Lung (tissue), 12 donors: ENCODE measurements around the gene GSTA1. TPM values are rescaled to one million over a fixed set of nuclear protein-coding genes. Genes with fewer than 3 reads are reported as not detected.
"Not testable (repeated sequence)": the region's sequence is repeated elsewhere in the genome, so short reads cannot be mapped to it uniquely, and the experiment has no call there.

ENCODE experiments used
- ATAC-seq: fragments of 200-7000 bp; cut with Tn5 transposase; one replicate; pipeline ENCODE4 v1.9.1; 2020; ENCODE audit warnings: moderate number of reproducible peaks; ENCODE audit not compliant: insufficient read depth, low FRiP score
- DNase-seq, 3 donors: peaks; one replicate each; pipeline ENCODE4 v3.0.0-alpha.2; 2013 to 2017
- H3K27ac ChIP-seq, 2 donors: one replicate each; pipeline ENCODE4 v1.5.1; 2013; ENCODE audit warnings: mild to moderate bottlenecking in 2 of 2, moderate library complexity in 2 of 2, control low read depth in 1 of 2, inconsistent platforms in 1 of 2, low read depth in 1 of 2, low read length in 1 of 2
- H3K27me3 ChIP-seq, 3 donors: one replicate each; pipeline ENCODE4 v1.5.1; 2013; ENCODE audit warnings: low read length in 2 of 3; ENCODE audit not compliant: control insufficient read depth in 3 of 3, insufficient read depth in 3 of 3
- H3K36me3 ChIP-seq, 4 donors: one replicate each; pipeline ENCODE4 v1.5.1; 2013; ENCODE audit warnings: low read length in 4 of 4, mild to moderate bottlenecking in 1 of 4, moderate library complexity in 1 of 4; ENCODE audit not compliant: control insufficient read depth in 4 of 4, insufficient read depth in 4 of 4
- H3K4me1 ChIP-seq, 5 donors: one replicate each; pipeline ENCODE4 v1.5.1; 2013; ENCODE audit warnings: low read length in 5 of 5, mild to moderate bottlenecking in 2 of 5, moderate library complexity in 1 of 5; ENCODE audit not compliant: control insufficient read depth in 5 of 5, insufficient read depth in 5 of 5
- H3K4me3 ChIP-seq: one replicate; pipeline ENCODE4 v1.5.1; 2013; ENCODE audit warnings: mild to moderate bottlenecking, control low read depth, moderate library complexity
- H3K9ac ChIP-seq, 2 donors: one replicate each; pipeline ENCODE4 v1.5.1; 2013; ENCODE audit warnings: low read length in 2 of 2, control low read depth in 1 of 2; ENCODE audit not compliant: insufficient read depth in 1 of 2
- H3K9me3 ChIP-seq, 4 donors: one replicate each; pipeline ENCODE4 v1.5.1; 2013; ENCODE audit warnings: low read length in 3 of 4, mild to moderate bottlenecking in 1 of 4, moderate library complexity in 1 of 4; ENCODE audit not compliant: control insufficient read depth in 4 of 4, insufficient read depth in 3 of 4
- CTCF ChIP-seq: IDR thresholded peaks from 2 replicates; pipeline ENCODE4 v1.5.1; 2012; ENCODE audit warnings: mild to moderate bottlenecking; ENCODE audit errors: control extremely low read depth, extremely low read depth
- WGBS, 2 donors: extraction: QIAGEN DNeasy Blood & Tissue Kit; methylation state at CpG; one replicate each; pipeline ENCODE4 v1.1.7; 2013; 5-methylcytosine and 5-hydroxymethylcytosine counted together
- polyA plus RNA-seq, 2 donors: library from polyadenylated mRNA; stranded (reverse); fragments of 200-250 nt; gene quantifications; one replicate each; pipeline ENCODE4 v1.2.1, GENCODE V29; 2013
- total RNA-seq, 2 donors: library from RNA; depleted of rRNA in 1 of 2; stranded (reverse); fragments of >200 nt in 1 of 2; gene quantifications; one replicate each; pipeline ENCODE4 v1.2.1, GENCODE V29; 2014 to 2021
- donor health status: control.
- donor health status: control.
- donor health status: Bipolar disorder and iron deficiency.
- donor health status: healthy.
- donor health status: DM: yes; HTN: yes; CAD: no.

Gene GSTA1
- total and polyA plus RNA-seq, 4 donors: 4.0 to 65.0 (median 29.0) TPM

GRCh38 chr6:52754443-52754842, 49.2 kb downstream of the GSTA1 start:
- no peaks in the 10 kb centered on the region for H3K27me3 ChIP-seq
- H3K36me3 ChIP-seq: no peaks in the 10 kb centered on the region
- H3K4me3 ChIP-seq: no peak overlapping the region
- peaks cover 0 to 3% (median 0%) of the 10 kb centered on the region in 4 donors for H3K9me3 ChIP-seq
- no peak for TF ChIP-seq CTCF
- no peak overlapping the region for H3K27ac ChIP-seq
- no peak overlapping the region for H3K9ac ChIP-seq
- ATAC-seq (no peak), DNase-seq (no peak)
- no peaks in the 10 kb centered on the region for H3K4me1 ChIP-seq
- WGBS, 2 donors: 91 to 93% methylated on average over 3 of the region's 3 CpGs

- WGBS, 2 donors: 88 to 90% methylated on average over 2 of the region's 2 CpGs
- not testable (repeated sequence) for H3K9me3 ChIP-seq, H3K27me3 ChIP-seq
These were observed 50.5 kb downstream of the GSTA1 start for GRCh38 chr6:52753137-52753536.

GRCh38 chr6:52752310-52752709, 51.3 kb downstream of the GSTA1 start:
- peaks cover 0 to 3% (median 0%) of the 10 kb centered on the region in 4 donors for H3K9me3 ChIP-seq

More at GRCh38 chr6:52753137-52753536, 50.5 kb downstream of the GSTA1 start:
- H3K4me3 ChIP-seq, H3K4me1 ChIP-seq, ATAC-seq, H3K36me3 ChIP-seq, DNase-seq, H3K9ac ChIP-seq, H3K27ac ChIP-seq: not testable (repeated sequence)

GRCh38 chr6:52749556-52750152, 54.0 kb downstream of the GSTA1 start:
- no peak for TF ChIP-seq CTCF
- no peak for ATAC-seq
- WGBS, 2 donors: 65 to 66% methylated on average over 2 of the region's 2 CpGs

More at GRCh38 chr6:52752310-52752709, 51.3 kb downstream of the GSTA1 start:
- Histone ChIP-seq H3K27ac (no peak overlapping the region), H3K9ac (no peak overlapping the region), H3K4me3 (no peak overlapping the region), H3K36me3 (no peaks in the 10 kb centered on the region), H3K27me3 (no peaks in the 10 kb centered on the region), H3K4me1 (no peaks in the 10 kb centered on the region)
- ATAC-seq: no peak
- no peak for TF ChIP-seq CTCF
- no peak for DNase-seq

GRCh38 chr6:52747301-52747700, 56.3 kb downstream of the GSTA1 start:
- not testable (repeated sequence) for H3K9ac ChIP-seq, H3K27ac ChIP-seq, ATAC-seq, H3K4me1 ChIP-seq, DNase-seq, H3K27me3 ChIP-seq, H3K4me3 ChIP-seq, H3K9me3 ChIP-seq, H3K36me3 ChIP-seq
- 72 to 85% methylated on average over 3 of the region's 3 CpGs for WGBS, 2 donors

More at GRCh38 chr6:52749556-52750152, 54.0 kb downstream of the GSTA1 start:
- no peak for DNase-seq
- no peaks in the 10 kb centered on the region for H3K36me3 ChIP-seq
- no peak overlapping the region for H3K27ac ChIP-seq
- H3K4me1 ChIP-seq: no peaks in the 10 kb centered on the region
- no peak overlapping the region for H3K9ac ChIP-seq
- H3K9me3 ChIP-seq: peaks cover 0 to 3% (median 0%) of the 10 kb centered on the region in 4 donors
- no peaks in the 10 kb centered on the region for H3K27me3 ChIP-seq
- no peak overlapping the region for H3K4me3 ChIP-seq
